B cell (primary cell): ENCODE results near the gene ANKRD62.

ENCODE experiments used
- CTCF ChIP-seq: fragments of 200-600 bp; IDR thresholded peaks from one replicate; pipeline ENCODE4 v1.8.0; 2022; ENCODE audit warnings: antibody characterized with exemption, mild to moderate bottlenecking
- EZH2 ChIP-seq: IDR thresholded peaks from 2 replicates; pipeline ENCODE4 v1.6.1; 2012; ENCODE audit warnings: borderline replicate concordance, low read depth, mild to moderate bottlenecking, moderate library complexity, low read length; ENCODE audit not compliant: insufficient read depth, poor library complexity, severe bottlenecking

- TF ChIP-seq CTCF (no peak), EZH2 (no peak)
These were observed 27.8 kb downstream of the ANKRD62 start for GRCh38 chr18:12121175-12122042.
